ENCODE results near the gene DCLK1.

DNA sequence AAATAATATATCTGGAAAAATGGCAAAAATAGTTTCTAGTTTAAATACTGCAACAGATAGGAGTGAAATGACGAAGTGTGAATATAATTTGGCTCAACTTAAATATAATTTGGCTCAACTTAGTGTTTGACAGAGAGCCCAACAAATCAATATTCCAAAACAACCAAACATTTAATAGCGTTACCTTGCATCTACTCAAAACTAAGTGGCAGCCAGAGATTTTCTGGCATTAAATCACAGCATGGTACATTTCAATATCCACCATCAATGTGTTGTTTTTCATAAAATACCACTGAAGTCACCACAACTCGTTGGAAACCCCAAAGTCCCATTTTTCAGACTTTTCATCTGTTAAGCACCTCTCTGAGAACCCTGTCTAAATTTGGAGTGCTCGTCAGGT lies 69.6 kb downstream of the DCLK1 start:
- TF ChIP-seq CTCF (conservative IDR thresholded peaks at IDR 0.05) (no peak), EZH2 (IDR thresholded peaks at IDR 0.05; ENCODE audit: low read depth) (no peak)
